ENCODE measurements around the gene LIME1. TPM values are rescaled to one million over a fixed set of nuclear protein-coding genes. Genes with fewer than 3 reads are reported as not detected.

Gene LIME1
- total RNA-seq, 1 experiment from 2014 or later: 13.5 TPM

- Histone ChIP-seq H3K23me2 (ENCODE audit: insufficient read length, low read depth, low read length, poor library complexity, severe bottlenecking) (peaks cover 9% of the 10 kb centered on the region), H3K23ac (ENCODE audit: insufficient read length, low read depth, low read length) (no peak overlapping the region), H4K5ac (ENCODE audit: insufficient read length, low read depth, low read length) (no peak overlapping the region), H4K91ac (ENCODE audit: insufficient read length, low read depth, low read length) (no peak overlapping the region), H3K27me3 (ENCODE audit: insufficient read depth, low read length) (no peaks in the 10 kb centered on the region), H3K4me1 (ENCODE audit: insufficient read depth, low read length) (no peaks in the 10 kb centered on the region), H4K8ac (replicated peaks; ENCODE audit: insufficient read length, low read depth, low read length) (no peak overlapping the region), H3K79me1 (ENCODE audit: insufficient read depth, low read depth, low read length, poor library complexity, severe bottlenecking) (no peaks in the 10 kb centered on the region), H3K14ac (ENCODE audit: insufficient read depth, low read length) (no peak overlapping the region), H2BK120ac (ENCODE audit: low read depth, low read length, poor library complexity, severe bottlenecking) (no peak overlapping the region), H3K18ac (ENCODE audit: insufficient read length, low read depth, low read length) (no peak overlapping the region), H3K4ac (ENCODE audit: low read depth, low read length) (no peak overlapping the region), H3K27ac (ENCODE audit: insufficient read length, low read depth, low read length) (no peak overlapping the region), H2BK5ac (ENCODE audit: insufficient read length, low read length) (no peak overlapping the region), H2BK15ac (ENCODE audit: low read depth, low read length) (no peak overlapping the region), H2BK20ac (ENCODE audit: low read depth, low read length, poor library complexity, severe bottlenecking) (no peak overlapping the region), H3K56ac (ENCODE audit: insufficient read length, low read depth, low read length) (no peak overlapping the region), H3T11ph (ENCODE audit: low read length) (no peak overlapping the region), H3K4me2 (ENCODE audit: insufficient read depth, insufficient read length, low read length) (no peak overlapping the region), H3K9ac (ENCODE audit: extremely low read depth, insufficient read length, low read length) (no peak overlapping the region), H2AK5ac (ENCODE audit: insufficient read length, low read length) (no peak overlapping the region), H4K20me1 (ENCODE audit: control insufficient read depth, insufficient read depth, insufficient read length) (no peaks in the 10 kb centered on the region), H3K79me2 (ENCODE audit: insufficient read depth, low read length) (no peaks in the 10 kb centered on the region), H2AFZ (ENCODE audit: low read length) (no peak overlapping the region), H2BK12ac (ENCODE audit: insufficient read length, low read depth, low read length) (no peak overlapping the region), H3K9me3 (ENCODE audit: control insufficient read depth, low read depth, low read length) (no peaks in the 10 kb centered on the region)
- H3K9me3 Mint-ChIP-seq: no peaks in the 10 kb centered on the region
- no peak for DNase-seq
- no peak overlapping the region for H3K27ac Mint-ChIP-seq
- H3K27me3 Mint-ChIP-seq (ENCODE audit: low read depth): no peaks in the 10 kb centered on the region
- no peak for TF ChIP-seq CTCF (conservative IDR thresholded peaks at IDR 0.05)
- H3K4me1 Mint-ChIP-seq: peaks cover 0 to 2% of the 10 kb centered on the region in 2 experiments; a peak in 1 of 4 replicates
- WGBS (ENCODE audit: extremely low coverage, insufficient read length, low lambda C conversion rate): no CpG with 5 or more reads among the region's 37 CpGs
- H3K4me3 Mint-ChIP-seq: no peak overlapping the region
- peaks cover 0 to 14% (median 14%) of the 10 kb centered on the region in 3 experiments; a peak in 4 of 7 replicates for H3K36me3 Mint-ChIP-seq (ENCODE audit: insufficient read depth in 1 of 3, low read depth in 3 of 3)
Observed at GRCh38 chr20:63742381-63743024, 6.0 kb downstream of the LIME1 start.
